Thymus (tissue), 11 donors: Measurements from ENCODE around the gene OR2W1. TPM values are rescaled to one million over a fixed set of nuclear protein-coding genes. Genes with fewer than 3 reads are reported as not detected.
A peak's percentile ranks its signal among the peaks of the same experiment; 100 is the strongest.

Experiments
- DNase-seq, 9 donors: peaks; one replicate each; pipeline ENCODE4 v3.0.0-alpha.2; 2013; ENCODE audit warnings: low spot score in 9 of 9, low read depth in 6 of 9, missing footprints in 1 of 9
- H3K27ac ChIP-seq, 2 donors: one replicate each; pipeline ENCODE4 v1.5.1; 2013; ENCODE audit warnings: control low read depth in 1 of 2, low read depth in 1 of 2, low read length in 1 of 2, mild to moderate bottlenecking in 1 of 2, moderate library complexity in 1 of 2
- H3K27me3 ChIP-seq, 2 donors: one replicate each; pipeline ENCODE4 v1.5.1; 2013; ENCODE audit warnings: low read length in 1 of 2; ENCODE audit not compliant: control insufficient read depth in 2 of 2, insufficient read depth in 1 of 2
- H3K36me3 ChIP-seq, 2 donors: one replicate each; pipeline ENCODE4 v1.5.1; 2013; ENCODE audit warnings: low read length in 1 of 2, mild to moderate bottlenecking in 1 of 2, moderate library complexity in 1 of 2; ENCODE audit not compliant: control insufficient read depth in 2 of 2, insufficient read depth in 2 of 2
- H3K4me1 ChIP-seq, 2 donors: one replicate each; pipeline ENCODE4 v1.5.1; 2013; ENCODE audit warnings: low read length in 2 of 2; ENCODE audit not compliant: control insufficient read depth in 2 of 2, insufficient read depth in 2 of 2
- H3K4me3 ChIP-seq, 2 donors: one replicate each; pipeline ENCODE4 v1.5.1; 2013; ENCODE audit warnings: low read length in 2 of 2, control low read depth in 1 of 2, mild to moderate bottlenecking in 1 of 2
- H3K9me3 ChIP-seq, 2 donors: one replicate each; pipeline ENCODE4 v1.5.1; 2013; ENCODE audit warnings: low read length in 1 of 2, mild to moderate bottlenecking in 1 of 2; ENCODE audit not compliant: control insufficient read depth in 2 of 2, insufficient read depth in 1 of 2
- WGBS: extraction: QIAGEN DNeasy Blood & Tissue Kit; methylation state at CpG from one replicate; pipeline ENCODE4 v1.1.7; 2013; 5-methylcytosine and 5-hydroxymethylcytosine counted together
- polyA plus RNA-seq: library from polyadenylated mRNA; stranded (reverse); fragments of 200-250 nt; gene quantifications from one replicate; pipeline ENCODE4 v1.2.3, GENCODE V29; 2013
- total RNA-seq: library from RNA; stranded (reverse); fragments of 120-200 nt; gene quantifications from one replicate; pipeline ENCODE4 v1.2.4, GENCODE V29; 2013
- donor health status: healthy.

Gene OR2W1
- total and polyA plus RNA-seq, 2 donors, result not detected

DNA sequence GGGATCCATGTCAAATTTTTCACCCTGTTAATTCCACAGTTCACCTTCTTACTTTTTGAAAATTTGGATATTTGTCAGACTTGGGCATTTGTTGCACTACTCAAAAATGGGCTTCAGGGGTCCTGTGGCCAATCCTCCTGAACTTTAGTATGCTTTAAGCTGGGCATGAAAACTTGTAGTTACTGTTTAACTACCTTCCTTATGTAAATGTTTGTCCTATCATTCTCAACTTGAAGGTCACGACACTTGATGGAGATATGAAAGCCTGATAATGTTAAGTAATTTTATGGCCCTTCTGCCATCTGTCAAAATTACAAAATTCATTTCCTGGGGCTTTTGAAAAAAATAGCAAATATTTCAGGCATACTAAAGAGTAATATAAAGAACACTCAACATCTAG, 35.6 kb downstream of the OR2W1 start:
- Histone ChIP-seq H3K27me3 (peaks cover 30 to 63% of the 10 kb centered on the region in 2 donors), H3K36me3 (no peaks in the 10 kb centered on the region), H3K27ac (no peak overlapping the region), H3K4me1 (peaks cover 0 to 12% of the 10 kb centered on the region in 2 donors), H3K9me3 (no peaks in the 10 kb centered on the region), H3K4me3 (no peak overlapping the region)
- 92% methylated on average over 1 of the region's 1 CpG for WGBS
- DNase-seq, result no peak

DNA sequence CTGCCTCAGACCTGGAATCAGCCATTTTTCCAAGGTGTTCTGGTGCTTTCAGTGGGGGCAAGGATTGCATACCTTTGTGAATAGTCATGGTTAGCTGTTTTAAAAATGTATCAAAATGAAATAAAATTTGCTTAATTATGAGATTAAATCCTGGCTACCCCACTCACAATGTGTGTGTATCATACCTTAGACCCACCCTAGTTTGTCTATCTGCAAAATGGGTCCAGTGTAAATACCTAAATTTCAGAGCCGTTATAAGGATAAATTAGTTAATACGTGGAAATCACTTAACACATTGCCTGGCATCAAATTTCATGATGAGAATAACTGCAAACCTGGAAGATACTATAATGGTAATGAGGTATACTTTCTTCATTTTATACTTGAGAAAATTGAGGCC, 36.9 kb downstream of the OR2W1 start:
- H3K27me3 ChIP-seq, result peaks cover 30 to 52% of the 10 kb centered on the region in 2 donors

GRCh38 chr6:29005183-29005885, 39.6 kb downstream of the OR2W1 start, which contains the start of gene ZNF311:
ZNF311 (minus strand) TSS chr6:29005315; CDS start chr6:29003954, 1,361 bp downstream.
- peaks cover 0 to 7% of the 10 kb centered on the region in 2 donors for H3K4me1 ChIP-seq
- peaks cover 11 to 27% of the 10 kb centered on the region in 2 donors for H3K27me3 ChIP-seq
- 9% methylated on average over 29 of the region's 29 CpGs for WGBS
- peak within 1 kb of the TSS; percentile 36 to 37 for H3K4me3 ChIP-seq
- H3K27ac ChIP-seq, result no peak within 1 kb of the TSS
- H3K9me3 ChIP-seq, result no peaks in the 10 kb centered on the region
- DNase-seq, result peak in 2 of 9 donors; percentile 25 to 48
- no peaks in the 10 kb centered on the region for H3K36me3 ChIP-seq

More for the DNA sequence above, 36.9 kb downstream of the OR2W1 start:
- WGBS, result 94% methylated on average over 2 of the region's 2 CpGs
- Histone ChIP-seq H3K4me1 (peaks cover 0 to 12% of the 10 kb centered on the region in 2 donors), H3K27ac (no peak overlapping the region), H3K36me3 (no peaks in the 10 kb centered on the region), H3K4me3 (no peak overlapping the region), H3K9me3 (no peaks in the 10 kb centered on the region)
- DNase-seq, result no peak

- 92% methylated on average over 2 of the region's 2 CpGs for WGBS
Measured at GRCh38 chr6:28996844-28997510, 48.0 kb downstream of the OR2W1 start.

DNA sequence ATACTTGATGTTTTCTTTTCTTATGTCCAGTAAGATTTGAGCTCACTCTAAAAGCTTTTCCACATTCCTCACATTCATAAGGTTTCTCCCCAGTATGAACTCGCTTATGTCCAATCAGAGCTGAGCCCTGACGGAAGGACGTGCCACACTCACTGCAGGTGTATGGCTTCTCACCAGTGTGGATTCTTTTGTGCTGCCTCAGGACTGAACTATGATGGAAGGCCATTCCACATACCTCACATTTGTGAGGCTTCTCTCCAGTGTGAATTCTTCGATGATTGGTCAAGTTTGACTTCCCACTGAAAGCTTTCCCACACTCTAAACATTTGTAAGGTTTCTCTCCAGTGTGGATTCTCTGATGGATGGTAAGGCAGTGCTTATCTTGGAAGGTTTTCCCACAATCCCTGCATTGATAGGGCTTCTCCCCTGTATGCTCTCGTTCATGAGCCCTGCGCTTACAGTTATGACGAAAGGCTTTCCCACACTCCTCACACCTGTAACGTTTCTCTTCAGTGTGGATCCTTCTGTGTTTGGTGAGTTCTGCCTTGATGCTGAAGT, 49.8 kb downstream of the OR2W1 start:
- no peak overlapping the region for H3K27ac ChIP-seq
- no peaks in the 10 kb centered on the region for H3K36me3 ChIP-seq
- H3K27me3 ChIP-seq, result peaks cover 0 to 4% of the 10 kb centered on the region in 2 donors
- H3K9me3 ChIP-seq, result no peaks in the 10 kb centered on the region
- H3K4me3 ChIP-seq, result no peak overlapping the region
- H3K4me1 ChIP-seq, result no peaks in the 10 kb centered on the region
- WGBS, result 97% methylated on average over 8 of the region's 8 CpGs
- DNase-seq, result no peak

More at GRCh38 chr6:28996844-28997510, 48.0 kb downstream of the OR2W1 start:
- peaks cover 0 to 3% of the 10 kb centered on the region in 2 donors for H3K27me3 ChIP-seq
- H3K4me3 ChIP-seq, result no peak overlapping the region
- DNase-seq, result no peak
- H3K27ac ChIP-seq, result no peak overlapping the region
- no peaks in the 10 kb centered on the region for H3K9me3 ChIP-seq
- no peaks in the 10 kb centered on the region for H3K4me1 ChIP-seq
- no peaks in the 10 kb centered on the region for H3K36me3 ChIP-seq

Other genes starting within 250 kb of the OR2W1 start
- gene TRIM27, start 121.2 kb downstream of the OR2W1 start, total RNA-seq, result 48.6 TPM
- 67.9 TPM for gene TRIM27, start 121.2 kb downstream of the OR2W1 start, polyA plus RNA-seq
- 0.76 TPM for gene ZNF311, start 39.9 kb downstream of the OR2W1 start, total RNA-seq
- gene ZNF311, start 39.9 kb downstream of the OR2W1 start, polyA plus RNA-seq, result 0.80 TPM
- not detected for gene OR2B3, start 42.1 kb upstream of the OR2W1 start, total RNA-seq
- gene OR2B3, start 42.1 kb upstream of the OR2W1 start, polyA plus RNA-seq, result not detected
- not detected for gene OR2J1, start 54.3 kb upstream of the OR2W1 start, total RNA-seq
- gene OR2J1, start 54.3 kb upstream of the OR2W1 start, polyA plus RNA-seq, result 0.02 TPM
- not detected for gene OR2J3, start 62.9 kb upstream of the OR2W1 start, total RNA-seq
- 0.05 TPM for gene OR2J3, start 62.9 kb upstream of the OR2W1 start, polyA plus RNA-seq
- gene OR2J2, start 125.7 kb upstream of the OR2W1 start, total RNA-seq, result not detected
- gene OR2J2, start 125.7 kb upstream of the OR2W1 start, polyA plus RNA-seq, result not detected